HG03469 (cell line): Measurements from ENCODE around the gene IRX2.

Experiments used
- ATAC-seq: cut with Tn5 transposase; IDR thresholded peaks from one replicate; pipeline ENCODE4 v1.9.1; 2021; ENCODE audit warnings: mild to moderate bottlenecking, moderate library complexity, moderate number of reproducible peaks; ENCODE audit not compliant: unreplicated experiment

Gene IRX2

DNA sequence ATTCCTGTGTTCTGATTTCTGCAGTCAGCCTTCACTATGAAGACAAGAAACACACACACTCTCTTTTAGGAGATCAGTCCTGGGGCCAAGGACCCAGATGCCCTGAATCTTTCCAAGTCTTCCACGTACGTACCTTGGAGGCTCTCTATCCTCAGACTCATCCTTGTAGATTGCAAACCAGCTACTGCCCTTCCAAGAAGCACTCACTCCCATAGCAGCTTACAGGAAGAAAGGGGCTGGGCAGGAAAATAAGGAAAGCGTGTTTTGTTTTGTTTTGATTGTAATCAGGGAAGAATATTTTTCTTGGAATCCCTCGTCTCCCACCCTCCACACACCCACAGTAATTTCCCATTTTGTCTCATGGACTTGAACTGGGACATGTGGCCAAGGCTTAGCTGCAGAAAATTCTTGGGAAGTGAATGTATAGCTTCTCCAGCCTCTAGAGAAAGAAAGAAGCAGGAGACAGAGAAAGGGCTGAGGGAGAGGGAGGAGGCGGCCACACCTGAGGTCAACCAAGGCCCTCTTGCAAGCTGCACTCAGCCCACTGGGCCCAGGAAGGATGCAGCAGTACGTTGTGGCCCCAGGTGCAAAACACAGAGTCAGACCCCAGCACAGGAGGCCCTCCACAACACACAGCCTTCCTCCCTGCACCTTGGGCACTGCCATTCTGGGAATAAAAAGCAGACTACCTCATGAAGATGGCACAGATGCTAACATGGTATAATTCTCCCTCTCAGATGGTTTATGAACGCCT, 29.9 kb downstream of the IRX2 start:
- ATAC-seq = no peak

DNA sequence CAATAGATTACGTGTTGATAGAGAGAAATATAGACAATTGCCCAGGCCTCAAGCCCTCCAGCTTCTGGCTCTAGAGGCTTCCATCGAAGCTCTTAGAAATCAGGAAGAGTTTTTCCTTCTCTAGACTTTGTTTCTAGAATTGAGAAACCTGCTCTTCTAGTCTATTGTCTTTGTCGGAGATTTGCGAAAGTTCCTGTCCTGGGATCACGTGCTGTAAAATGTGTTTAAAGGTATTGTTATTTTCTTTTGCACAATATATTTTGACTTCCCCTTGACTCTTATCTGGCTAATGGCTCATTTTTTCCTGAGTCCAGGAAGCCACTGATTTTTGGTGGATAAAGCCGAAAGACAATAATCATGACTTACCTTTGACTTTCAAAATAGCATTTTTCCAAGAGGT, 32.1 kb downstream of the IRX2 start:
- ATAC-seq = no peak

GRCh38 chr5:2718115-2718514, 33.4 kb downstream of the IRX2 start:
- ATAC-seq = no peak

- no peak for ATAC-seq
Measured at GRCh38 chr5:2715856-2716255, 35.6 kb downstream of the IRX2 start.

DNA sequence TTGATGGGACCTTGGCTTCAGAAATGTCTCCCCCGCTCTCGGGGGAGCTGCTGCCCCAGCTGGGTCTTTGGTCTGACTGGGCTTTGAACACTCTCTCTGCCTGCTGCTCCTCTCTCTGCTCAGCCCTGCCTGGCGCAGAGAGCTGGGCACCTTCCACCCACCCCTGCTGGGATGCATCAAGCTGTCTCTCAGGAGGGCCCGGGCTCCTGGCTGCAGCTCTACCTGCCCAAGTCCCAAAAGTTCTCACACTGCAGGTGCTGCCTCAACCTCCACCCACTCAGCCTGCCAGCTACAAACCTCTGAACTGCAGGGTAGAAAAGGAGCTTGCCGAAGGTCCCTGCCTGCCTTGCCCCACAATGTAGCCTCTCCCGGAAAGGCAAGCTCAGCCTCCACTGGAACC, 36.7 kb downstream of the IRX2 start:
- ATAC-seq = no peak

DNA sequence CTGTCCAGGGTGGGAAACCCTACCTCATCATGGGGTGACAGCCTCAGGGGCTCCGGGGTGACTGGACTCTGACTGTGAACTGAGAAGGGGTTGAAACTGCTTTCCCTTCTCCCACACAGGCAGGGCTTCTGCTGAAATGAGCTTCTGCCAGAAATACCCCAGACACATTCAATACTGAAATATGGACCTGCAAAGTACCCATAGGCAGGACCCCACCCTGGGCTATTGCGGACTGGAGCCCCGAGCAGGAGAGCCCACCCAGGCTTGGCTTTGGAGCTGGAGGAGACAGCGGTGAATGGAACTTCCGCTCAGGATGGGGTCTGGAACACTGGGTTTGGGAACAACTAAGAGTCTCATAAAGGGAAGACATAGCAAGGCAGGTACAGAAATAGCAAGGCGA, 37.5 kb downstream of the IRX2 start:
- no peak for ATAC-seq

GRCh38 chr5:2711446-2712425, 39.7 kb downstream of the IRX2 start:
- ATAC-seq = no peak

DNA sequence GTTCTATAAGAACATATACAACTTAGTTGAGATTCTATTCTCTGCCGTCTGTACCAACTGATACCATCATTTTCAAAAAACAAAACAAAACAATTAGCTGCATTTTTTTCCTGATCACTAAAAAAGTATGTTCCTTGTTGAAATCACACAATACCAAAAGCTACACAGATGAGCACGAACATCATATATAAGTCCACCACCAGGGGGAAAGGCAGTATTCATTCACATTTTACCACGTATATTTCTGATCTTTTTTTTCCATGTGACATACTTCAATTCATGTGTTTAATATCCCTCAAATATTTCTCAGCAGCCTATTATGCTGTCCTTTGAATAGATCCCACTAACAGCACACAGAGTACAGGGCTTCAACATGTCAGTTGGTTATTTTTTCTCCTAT, 40.6 kb downstream of the IRX2 start:
- no peak for ATAC-seq

DNA sequence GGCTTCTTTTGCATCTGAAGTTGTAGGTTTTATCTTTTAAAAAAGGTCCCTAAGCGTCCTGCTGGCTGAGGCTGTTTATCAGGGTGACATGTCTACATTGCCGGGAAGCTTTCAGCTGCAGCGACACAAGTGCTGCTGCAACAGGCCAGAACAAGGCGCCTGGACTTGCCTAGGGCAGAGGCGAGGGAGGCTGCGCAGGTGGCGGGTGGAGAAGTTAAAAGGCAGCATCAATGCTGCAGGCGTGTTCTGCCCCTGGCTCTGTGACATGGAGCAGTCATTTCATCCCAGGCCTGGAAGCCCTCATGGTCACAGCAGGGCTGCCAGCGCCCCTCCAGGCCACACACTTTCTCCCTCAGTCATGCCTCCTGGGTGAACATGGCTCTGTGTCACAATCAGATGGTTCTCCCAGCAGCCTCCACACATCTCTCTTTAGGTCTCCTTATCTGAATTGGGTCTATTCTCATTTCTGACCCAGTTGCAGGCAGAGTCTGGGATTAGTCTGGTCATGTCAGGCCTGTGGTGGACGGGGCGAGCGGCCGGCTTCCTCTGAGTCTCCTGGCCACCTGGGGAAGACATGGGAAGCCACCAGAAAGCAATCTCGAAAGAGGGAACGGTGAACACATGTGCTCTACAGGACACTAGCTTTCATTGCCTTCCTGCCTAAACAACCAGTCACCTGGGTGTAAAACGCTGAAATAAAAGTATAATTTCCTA, 41.3 kb downstream of the IRX2 start:
- ATAC-seq = no peak

- ATAC-seq = no peak
Measured at GRCh38 chr5:2708751-2709150, 42.7 kb downstream of the IRX2 start.

DNA sequence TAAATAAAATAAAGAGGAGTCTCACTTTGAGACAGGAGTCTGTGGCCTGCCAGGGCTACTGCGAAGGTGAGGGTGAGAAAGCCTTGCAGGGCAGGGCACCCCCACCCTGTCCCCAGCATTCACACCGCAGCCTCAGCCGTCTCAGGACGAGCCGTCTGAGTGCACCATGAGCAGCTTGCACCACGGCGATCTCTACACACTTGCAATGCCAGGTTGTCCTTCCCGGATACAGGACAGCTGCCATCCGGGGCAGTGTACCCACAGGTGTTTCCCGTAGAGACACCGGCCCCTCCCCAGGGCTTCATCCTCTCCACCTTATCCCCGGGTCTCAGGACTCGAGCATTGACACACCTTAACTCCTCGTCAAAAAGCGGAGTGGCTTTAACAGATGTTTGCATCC, 43.3 kb downstream of the IRX2 start:
- ATAC-seq = no peak

DNA sequence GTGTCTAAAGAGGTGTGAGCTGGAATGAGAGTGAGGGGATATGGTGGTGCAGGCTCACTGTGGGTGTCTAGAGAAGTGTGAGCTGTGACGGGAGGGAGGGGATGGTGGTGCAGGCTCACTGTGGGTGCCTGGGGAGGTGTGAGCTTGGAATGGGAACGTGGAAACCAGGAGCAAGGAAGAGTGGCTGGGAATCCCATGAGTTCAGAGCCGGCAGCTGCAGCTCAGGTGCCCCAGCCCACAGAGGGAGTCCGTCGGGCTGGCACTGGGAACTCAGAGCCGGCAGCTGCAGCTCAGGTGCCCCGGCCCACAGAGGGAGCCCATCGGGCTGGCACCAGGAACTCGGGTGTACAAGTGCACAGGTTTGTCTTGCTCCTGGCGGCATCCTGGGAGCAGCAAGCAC, 45.6 kb downstream of the IRX2 start:
- no peak for ATAC-seq

GRCh38 chr5:2704806-2705645, 46.5 kb downstream of the IRX2 start:
- ATAC-seq = no peak

- ATAC-seq = no peak
Measured at GRCh38 chr5:2704111-2704510, 47.4 kb downstream of the IRX2 start.

DNA sequence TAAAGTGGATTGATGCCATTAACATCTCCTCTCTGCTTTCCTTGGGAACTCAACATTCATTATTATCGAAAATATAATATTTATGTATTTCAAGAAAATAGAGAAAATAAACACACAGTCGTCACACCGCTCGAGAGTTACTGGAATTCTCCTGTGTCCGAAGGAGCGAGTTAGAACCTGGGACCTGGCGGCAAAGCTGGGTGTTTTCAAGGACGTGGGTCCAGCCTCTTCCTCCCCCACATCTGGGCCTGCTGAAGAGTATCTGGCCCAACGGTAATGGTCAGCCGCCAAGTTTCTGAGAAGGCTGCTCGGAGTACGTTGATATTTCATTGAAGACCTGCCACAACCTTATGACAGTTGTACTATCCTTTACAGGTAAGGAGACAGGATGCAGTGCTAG, 47.9 kb downstream of the IRX2 start:
- no peak for ATAC-seq

- no peak for ATAC-seq
Measured at GRCh38 chr5:2703041-2703440, 48.4 kb downstream of the IRX2 start.

DNA sequence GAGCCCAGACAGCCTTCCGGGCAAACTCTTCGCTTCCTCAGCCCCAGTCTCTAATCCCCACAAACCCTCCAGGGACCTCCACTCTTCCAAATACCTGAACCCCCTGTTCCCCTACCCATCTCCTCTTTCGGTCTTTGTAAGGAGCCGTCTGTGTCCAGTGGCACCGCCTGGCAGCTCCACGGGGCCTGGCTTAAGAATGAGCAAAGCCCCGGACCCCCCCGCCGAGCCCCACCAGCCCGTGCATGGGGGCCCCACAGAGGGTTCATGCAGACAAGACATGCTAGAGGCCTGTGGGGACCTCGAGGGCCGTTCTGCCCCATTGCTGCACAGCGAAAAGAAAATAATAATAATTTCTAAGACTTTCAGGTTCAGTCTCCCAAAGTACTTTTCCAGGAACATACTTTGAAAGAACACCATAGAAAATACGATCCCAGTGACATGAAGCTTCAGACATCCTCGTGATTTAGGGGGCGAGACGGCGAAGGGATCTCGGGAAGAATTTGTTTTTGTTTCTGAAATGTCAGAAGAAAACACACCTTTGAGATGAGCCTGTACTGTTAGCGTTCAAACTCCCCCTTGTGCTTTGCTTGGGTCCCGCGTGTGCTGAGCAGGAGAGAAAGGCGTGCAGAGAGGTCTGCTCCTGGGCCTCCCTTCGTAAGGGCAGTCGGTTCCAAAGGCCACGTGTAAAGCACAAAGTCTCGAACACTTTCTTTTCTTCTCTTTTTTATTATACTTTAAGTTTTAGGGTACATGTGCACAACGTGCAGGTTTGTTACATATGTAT, 49.2 kb downstream of the IRX2 start:
- ATAC-seq = no peak

- ATAC-seq = no peak
Measured at GRCh38 chr5:2701592-2701991, 49.9 kb downstream of the IRX2 start.

- no peak for ATAC-seq
Measured at GRCh38 chr5:2700876-2701275, 50.6 kb downstream of the IRX2 start.

GRCh38 chr5:2699686-2700085, 51.8 kb downstream of the IRX2 start:
- ATAC-seq = no peak
